Measurements from ENCODE around the gene PPP1R3E. TPM values are rescaled to one million over a fixed set of nuclear protein-coding genes. Genes with fewer than 3 reads are reported as not detected.

The PPP1R3E gene
- total and polyA plus RNA-seq, 2 of the 13 experiments (the other 11 are each of a cell fraction or from before 2014, with no cell fraction given) = 16.5 to 26.5 TPM

DNA sequence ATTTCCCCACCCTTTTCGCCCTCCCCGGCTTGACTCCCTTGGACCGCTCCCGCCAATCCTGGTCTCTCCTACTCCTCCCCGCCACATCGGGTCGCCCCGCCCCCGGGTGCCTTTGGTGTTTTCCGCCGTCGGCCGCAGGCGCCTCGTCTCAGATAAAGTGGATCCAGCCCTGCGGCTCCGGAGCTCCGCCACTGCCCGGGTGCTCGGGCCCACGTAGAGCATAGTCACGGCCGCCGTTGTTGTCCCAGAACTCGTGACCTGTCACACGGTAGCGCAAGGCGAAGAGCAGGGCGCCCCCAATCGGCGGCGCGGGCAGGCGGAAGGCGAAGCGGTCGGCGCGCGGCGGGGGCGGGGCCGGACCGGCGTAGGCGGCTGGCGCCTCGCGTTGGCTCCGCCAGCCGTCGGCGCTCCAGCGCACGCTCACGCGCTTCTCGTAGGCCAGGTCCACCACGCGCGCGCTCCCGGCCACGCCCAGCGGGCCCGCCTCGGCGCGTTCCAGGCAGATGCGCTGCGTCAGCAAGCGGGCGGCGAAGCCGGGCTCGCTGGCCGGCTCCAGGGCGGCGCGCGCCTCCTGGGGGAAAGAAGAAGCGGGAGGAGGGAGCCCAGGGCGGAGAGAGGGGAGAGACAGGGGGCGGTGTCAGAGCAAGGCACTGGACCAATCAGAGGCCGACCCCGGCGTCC, 1.2 kb downstream of the PPP1R3E start (continued):
- TF ChIP-seq ZFP90 (CRISPR knock-in tag; IDR thresholded peaks at IDR 0.05; ENCODE audit: borderline replicate concordance) (no peak; the same call in 1 of the 2 replicates), ZNF782 (CRISPR knock-in tag; IDR thresholded peaks at IDR 0.05; ENCODE audit: borderline replicate concordance) (peak; percentile 43), EP300 (IDR thresholded peaks at IDR 0.05; ENCODE audit: low read depth in 2 of 2, low read length in 2 of 2) (peak in 1 of 2 experiments; percentile 54; a peak in 2 of 4 replicates), EP300 (CRISPR knock-in tag; IDR thresholded peaks at IDR 0.05; ENCODE audit: borderline replicate concordance) (peak; percentile 79), NCOA2 (CRISPR knock-in tag; IDR thresholded peaks at IDR 0.05) (peak; percentile 77), KDM6A (CRISPR knock-in tag; IDR thresholded peaks at IDR 0.05; ENCODE audit: low read depth) (no peak; the same call in 1 of the 2 replicates), SETDB1 (CRISPR knock-in tag; IDR thresholded peaks at IDR 0.05; ENCODE audit: borderline replicate concordance) (no peak), ZFYVE20 (CRISPR knock-in tag; IDR thresholded peaks at IDR 0.05; ENCODE audit: borderline replicate concordance, low read depth) (0 out of 2 replicates have a peak, but pooled peaks have one; percentile 27), RNF219 (CRISPR knock-in tag; IDR thresholded peaks at IDR 0.05) (no peak), ZNF138 (CRISPR knock-in tag; IDR thresholded peaks at IDR 0.05; ENCODE audit: low read depth) (peak; percentile 94), MYC (CRISPR knock-in tag; IDR thresholded peaks at IDR 0.05; ENCODE audit: borderline replicate concordance) (peak; percentile 83)
